Fibroblast of lung (primary cell): ENCODE results near the gene PPP2R1A. TPM values are rescaled to one million over a fixed set of nuclear protein-coding genes. Genes with fewer than 3 reads are reported as not detected.

Experiments used
- DNase-seq, 2 donors: peaks; one replicate each; pipeline versions ENCODE4 v3.0.0 to v3.0.0-alpha.2; 2010; ENCODE audit warnings: low read depth in 2 of 2
- H2AFZ ChIP-seq: 2 replicates; pipeline ENCODE4 v1.5.1; 2012; ENCODE audit warnings: low read length, control low read depth, inconsistent platforms
- H3K27ac ChIP-seq: 2 replicates; pipeline ENCODE4 v1.5.1; 2011; ENCODE audit warnings: low read length, control low read depth; ENCODE audit not compliant: insufficient read depth
- H3K27me3 ChIP-seq: 2 replicates; pipeline ENCODE4 v1.5.1; 2011; ENCODE audit warnings: mild to moderate bottlenecking, low read length; ENCODE audit not compliant: control insufficient read depth, insufficient read depth
- H3K36me3 ChIP-seq: 2 replicates; pipeline ENCODE4 v1.5.1; 2011; ENCODE audit warnings: low read length; ENCODE audit not compliant: control insufficient read depth, insufficient read depth
- H3K4me1 ChIP-seq: 2 replicates; pipeline ENCODE4 v1.5.1; 2011; ENCODE audit warnings: low read length; ENCODE audit not compliant: control insufficient read depth, insufficient read depth; ENCODE audit errors: extremely low read depth
- H3K4me2 ChIP-seq: 2 replicates; pipeline ENCODE4 v1.5.1; 2011; ENCODE audit warnings: low read length, control low read depth; ENCODE audit not compliant: insufficient read depth; ENCODE audit errors: extremely low read depth
- H3K4me3 ChIP-seq, 4 experiments: fragments of 200-600 bp in 1 of 4; sonication (generic) in 1 of 4; replicated peaks in 1 of 4; 2 replicates each; pipeline ENCODE4 v1.5.1; 2011 to 2016; ENCODE audit warnings: low read length in 4 of 4, low read depth in 3 of 4, mild to moderate bottlenecking in 3 of 4, control low read depth in 2 of 4, inconsistent platforms in 1 of 4, mixed read lengths in 1 of 4; ENCODE audit not compliant: insufficient read depth in 1 of 4; ENCODE audit errors: control extremely low read depth in 1 of 4
- H3K79me2 ChIP-seq: 2 replicates; pipeline ENCODE4 v1.5.1; 2012; ENCODE audit warnings: mild to moderate bottlenecking, low read length, inconsistent platforms; ENCODE audit not compliant: control insufficient read depth, insufficient read depth
- H3K9ac ChIP-seq: 2 replicates; pipeline ENCODE4 v1.5.1; 2011; ENCODE audit warnings: mild to moderate bottlenecking, low read length, control low read depth; ENCODE audit not compliant: insufficient read depth
- H3K9me3 ChIP-seq: 2 replicates; pipeline ENCODE4 v1.5.1; 2012; ENCODE audit warnings: low read depth, low read length; ENCODE audit not compliant: control insufficient read depth, insufficient read depth
- H4K20me1 ChIP-seq: 2 replicates; pipeline ENCODE4 v1.5.1; 2011; ENCODE audit warnings: low read length; ENCODE audit not compliant: control insufficient read depth, insufficient read depth; ENCODE audit errors: extremely low read depth
- EZH2 ChIP-seq: IDR thresholded peaks from 2 replicates; pipeline ENCODE4 v1.5.1; 2012; ENCODE audit warnings: low read length, control low read depth, mild to moderate bottlenecking; ENCODE audit errors: missing control alignments
- polyA plus RNA-seq, 2 donors: library from polyadenylated mRNA; depleted of rRNA in 1 of 2; stranded (reverse) in 1 of 2; unstranded in 1 of 2; fragments of >200 nt; gene quantifications; 2 replicates each; pipeline ENCODE4 v1.2.1, GENCODE V29; 2011 to 2012; ENCODE audit warnings: missing spikeins in 1 of 2
- total RNA-seq: library from RNA; depleted of rRNA; stranded (reverse); fragments of >200 nt; gene quantifications from 2 replicates; pipeline ENCODE4 v1.2.1, GENCODE V29; 2014
- TF ChIP-seq, protein P1 (sequence below), 2 donors: IDR thresholded peaks in 1 of 2; conservative IDR thresholded peaks in 1 of 2; 1 replicate in 1 of 2; 2 replicates in 1 of 2; pipeline ENCODE4 v1.5.1; 2011 to 2012; ENCODE audit warnings: low read length in 2 of 2, control low read depth in 1 of 2, inconsistent platforms in 1 of 2, low read depth in 1 of 2, mild to moderate bottlenecking in 1 of 2

Gene PPP2R1A
- total and polyA plus RNA-seq, 2 donors (not counting 1 experiment from before 2014, with no cell fraction given), result 115 to 171 TPM

DNA sequence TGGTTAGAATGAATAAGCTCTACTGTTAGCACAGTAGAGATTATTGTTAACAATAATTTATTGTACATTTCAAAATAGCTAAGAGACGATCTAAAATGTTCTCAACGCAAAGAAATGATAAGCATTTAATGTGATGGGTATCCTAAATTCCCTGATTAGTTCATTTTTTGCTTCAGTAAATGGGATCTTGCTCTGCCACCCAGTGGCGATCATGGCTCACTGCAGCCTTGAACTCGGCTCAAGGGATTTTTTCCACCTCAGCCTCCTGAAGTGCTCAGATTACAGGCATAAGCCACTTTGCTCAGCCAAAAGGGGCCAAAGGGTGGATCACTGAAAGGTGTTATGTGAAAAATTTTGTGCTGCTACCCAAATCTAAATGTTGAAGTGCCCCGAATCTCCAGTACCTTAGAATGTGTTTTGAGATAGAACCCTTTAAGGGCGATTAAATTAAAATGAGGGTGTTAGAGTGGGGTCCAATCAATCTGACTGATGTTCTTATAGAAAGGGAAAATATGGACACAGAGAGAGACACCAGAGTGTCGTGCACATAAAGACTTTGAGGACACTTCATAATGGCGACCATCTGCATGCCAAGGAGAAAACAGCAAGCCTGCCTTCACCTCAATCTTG, 48.0 kb downstream of the PPP2R1A start:
- Histone ChIP-seq H3K27me3 (no peaks in the 10 kb centered on the region), H3K9me3 (no peaks in the 10 kb centered on the region), H4K20me1 (no peaks in the 10 kb centered on the region), H3K4me1 (no peaks in the 10 kb centered on the region), H3K79me2 (no peaks in the 10 kb centered on the region), H3K9ac (no peak overlapping the region), H3K4me3 (no peak overlapping the region), H3K36me3 (no peaks in the 10 kb centered on the region), H3K27ac (no peak overlapping the region), H2AFZ (no peak overlapping the region), H3K4me2 (no peak overlapping the region)
- TF ChIP-seq, protein P1, sequence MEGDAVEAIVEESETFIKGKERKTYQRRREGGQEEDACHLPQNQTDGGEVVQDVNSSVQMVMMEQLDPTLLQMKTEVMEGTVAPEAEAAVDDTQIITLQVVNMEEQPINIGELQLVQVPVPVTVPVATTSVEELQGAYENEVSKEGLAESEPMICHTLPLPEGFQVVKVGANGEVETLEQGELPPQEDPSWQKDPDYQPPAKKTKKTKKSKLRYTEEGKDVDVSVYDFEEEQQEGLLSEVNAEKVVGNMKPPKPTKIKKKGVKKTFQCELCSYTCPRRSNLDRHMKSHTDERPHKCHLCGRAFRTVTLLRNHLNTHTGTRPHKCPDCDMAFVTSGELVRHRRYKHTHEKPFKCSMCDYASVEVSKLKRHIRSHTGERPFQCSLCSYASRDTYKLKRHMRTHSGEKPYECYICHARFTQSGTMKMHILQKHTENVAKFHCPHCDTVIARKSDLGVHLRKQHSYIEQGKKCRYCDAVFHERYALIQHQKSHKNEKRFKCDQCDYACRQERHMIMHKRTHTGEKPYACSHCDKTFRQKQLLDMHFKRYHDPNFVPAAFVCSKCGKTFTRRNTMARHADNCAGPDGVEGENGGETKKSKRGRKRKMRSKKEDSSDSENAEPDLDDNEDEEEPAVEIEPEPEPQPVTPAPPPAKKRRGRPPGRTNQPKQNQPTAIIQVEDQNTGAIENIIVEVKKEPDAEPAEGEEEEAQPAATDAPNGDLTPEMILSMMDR (conservative IDR thresholded peaks at IDR 0.05 in 1 of 2, IDR thresholded peaks at IDR 0.05 in 1 of 2; ENCODE audit: low read depth in 1 of 2, low read length in 2 of 2), result peak; percentile 94 to 95
- no peak for TF ChIP-seq EZH2
- DNase-seq, result peak; percentile 53 to 72

DNA sequence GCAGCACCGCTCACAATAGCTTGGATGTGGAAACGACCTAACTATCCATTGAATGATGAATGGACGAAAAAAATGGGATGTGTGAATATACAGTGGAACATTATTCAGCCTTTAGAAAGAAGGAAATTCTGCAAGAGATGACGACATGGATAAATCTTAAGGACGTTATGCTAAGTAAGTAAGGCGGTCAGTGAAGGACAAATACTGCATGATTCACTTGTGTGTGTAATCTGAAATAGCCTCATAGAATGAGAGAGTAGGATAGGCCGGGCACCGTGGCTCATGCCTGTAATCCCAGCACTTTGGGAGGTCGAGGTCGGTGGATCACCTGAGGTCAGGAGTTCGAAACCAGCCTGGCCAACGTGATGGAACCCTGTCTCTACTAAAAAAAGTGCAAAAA, 54.2 kb downstream of the PPP2R1A start:
- Histone ChIP-seq H2AFZ (no peak overlapping the region), H3K9me3 (no peaks in the 10 kb centered on the region), H3K27me3 (no peaks in the 10 kb centered on the region), H3K4me3 (no peak overlapping the region), H3K4me2 (no peak overlapping the region), H3K27ac (no peak overlapping the region), H3K79me2 (no peaks in the 10 kb centered on the region), H4K20me1 (no peaks in the 10 kb centered on the region), H3K9ac (no peak overlapping the region), H3K4me1 (no peaks in the 10 kb centered on the region), H3K36me3 (no peaks in the 10 kb centered on the region)
- TF ChIP-seq EZH2, result no peak
- TF ChIP-seq, protein P1 (conservative IDR thresholded peaks at IDR 0.05 in 1 of 2, IDR thresholded peaks at IDR 0.05 in 1 of 2; ENCODE audit: low read depth in 1 of 2, low read length in 2 of 2), result no peak
- DNase-seq, result no peak

DNA sequence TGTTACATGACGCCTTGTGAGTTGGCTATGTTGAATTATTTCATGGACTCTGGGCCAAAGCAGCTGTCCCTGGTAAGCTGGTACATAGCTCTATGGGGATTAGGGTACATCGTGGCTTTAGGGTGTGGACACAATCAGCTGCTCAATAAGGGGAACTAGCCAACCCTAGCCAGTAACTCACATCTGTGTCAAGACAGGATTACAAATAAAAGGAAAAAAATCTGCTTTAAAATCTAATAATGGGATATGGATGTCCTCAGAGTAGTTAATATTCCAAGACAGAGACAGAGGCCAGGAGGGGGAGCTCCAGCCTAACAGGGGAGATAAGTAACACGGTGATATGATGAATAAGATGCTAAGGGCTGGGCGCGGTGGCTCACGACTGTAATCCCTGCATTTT, 58.4 kb downstream of the PPP2R1A start:
- DNase-seq, result peak; percentile 30 to 47
- Histone ChIP-seq H3K9me3 (no peaks in the 10 kb centered on the region), H2AFZ (no peak overlapping the region), H3K79me2 (no peaks in the 10 kb centered on the region), H3K4me3 (no peak overlapping the region), H3K9ac (no peak overlapping the region), H4K20me1 (no peaks in the 10 kb centered on the region), H3K36me3 (no peaks in the 10 kb centered on the region), H3K4me1 (no peaks in the 10 kb centered on the region), H3K27me3 (no peaks in the 10 kb centered on the region), H3K4me2 (no peak overlapping the region), H3K27ac (no peak overlapping the region)
- no peak for TF ChIP-seq EZH2
- TF ChIP-seq, protein P1 (conservative IDR thresholded peaks at IDR 0.05 in 1 of 2, IDR thresholded peaks at IDR 0.05 in 1 of 2; ENCODE audit: low read depth in 1 of 2, low read length in 2 of 2), result peak; percentile 34 to 42
